Adipocyte (in vitro differentiated cells): ENCODE results near the gene SARM1.

Source experiments
- DNase-seq: peaks from one replicate; pipeline ENCODE4 v3.0.0-alpha.2; 2015; ENCODE audit warnings: low read depth
- H3K27me3 ChIP-seq: replicated peaks from 2 replicates; pipeline ENCODE4 v1.7.0; 2013; ENCODE audit warnings: mild to moderate bottlenecking, low read length, moderate library complexity; ENCODE audit not compliant: control insufficient read depth, insufficient read depth
- H3K36me3 ChIP-seq: 2 replicates; pipeline ENCODE4 v1.7.0; 2013; ENCODE audit warnings: low read length, mild to moderate bottlenecking, moderate library complexity; ENCODE audit not compliant: control insufficient read depth, insufficient read depth, severe bottlenecking
- H3K4me1 ChIP-seq: 2 replicates; pipeline ENCODE4 v1.7.0; 2013; ENCODE audit warnings: mild to moderate bottlenecking, low read length, moderate library complexity; ENCODE audit not compliant: control insufficient read depth, insufficient read depth
- H3K4me3 ChIP-seq: 2 replicates; pipeline ENCODE4 v1.7.0; 2013; ENCODE audit warnings: mild to moderate bottlenecking, low read length, moderate library complexity
- H3K9ac ChIP-seq: 2 replicates; pipeline ENCODE4 v1.7.0; 2013; ENCODE audit warnings: mild to moderate bottlenecking, low read length, moderate library complexity
- H3K9me3 ChIP-seq: 2 replicates; pipeline ENCODE4 v1.7.0; 2013; ENCODE audit warnings: mild to moderate bottlenecking, low read length, moderate library complexity; ENCODE audit not compliant: control insufficient read depth

Gene SARM1

DNA sequence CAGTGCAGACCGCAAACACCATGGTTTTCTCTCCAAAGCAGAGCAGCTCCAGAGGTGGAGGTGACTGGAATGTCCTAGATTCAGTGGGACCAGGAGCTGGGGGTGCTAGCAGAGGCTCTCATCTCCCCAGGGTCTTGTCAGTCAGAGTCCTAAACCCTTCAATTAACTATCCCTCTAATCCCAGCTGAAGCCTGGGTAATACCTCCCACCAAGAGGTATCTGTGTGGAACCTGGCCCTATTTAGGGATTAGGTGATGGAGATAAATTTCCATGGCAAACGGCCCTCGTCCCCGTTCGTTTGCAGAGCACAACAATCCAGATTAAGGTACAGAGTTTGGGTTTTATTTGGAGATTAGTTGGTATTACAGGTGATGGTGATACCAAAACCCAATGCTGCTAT, 8.3 kb upstream of the SARM1 start:
- H3K4me1 ChIP-seq: peaks cover 5% of the 10 kb centered on the region
- no peak for DNase-seq
- H3K9me3 ChIP-seq: no peaks in the 10 kb centered on the region
- no peak overlapping the region for H3K4me3 ChIP-seq
- H3K9ac ChIP-seq: no peak overlapping the region
- H3K36me3 ChIP-seq: peaks cover 54% of the 10 kb centered on the region
- H3K27me3 ChIP-seq: no peaks in the 10 kb centered on the region

GRCh38 chr17:28363776-28364650, 7.5 kb upstream of the SARM1 start:
- Histone ChIP-seq H3K9me3 (no peaks in the 10 kb centered on the region), H3K9ac (no peak overlapping the region), H3K36me3 (peaks cover 53% of the 10 kb centered on the region), H3K27me3 (no peaks in the 10 kb centered on the region), H3K4me1 (no peaks in the 10 kb centered on the region), H3K4me3 (no peak overlapping the region)
- no peak for DNase-seq

GRCh38 chr17:28364665-28365363, 6.7 kb upstream of the SARM1 start, which contains the start of gene SEBOX:
SEBOX (minus strand) TSS chr17:28365199; CDS start chr17:28365151, 48 bp downstream.
- H3K9me3 ChIP-seq: no peaks in the 10 kb centered on the region
- no peak within 1 kb of the TSS for H3K4me3 ChIP-seq
- H3K9ac ChIP-seq: no peak within 1 kb of the TSS
- DNase-seq: no peak
- no peaks in the 10 kb centered on the region for H3K27me3 ChIP-seq
- peaks cover 1% of the 10 kb centered on the region for H3K4me1 ChIP-seq
- H3K36me3 ChIP-seq: peaks cover 48% of the 10 kb centered on the region

GRCh38 chr17:28365487-28365886, 6.0 kb upstream of the SARM1 start:
- Histone ChIP-seq H3K9me3 (no peaks in the 10 kb centered on the region), H3K4me3 (no peak overlapping the region), H3K4me1 (peaks cover 8% of the 10 kb centered on the region), H3K27me3 (no peaks in the 10 kb centered on the region), H3K9ac (no peak overlapping the region), H3K36me3 (peaks cover 42% of the 10 kb centered on the region)
- no peak for DNase-seq

DNA sequence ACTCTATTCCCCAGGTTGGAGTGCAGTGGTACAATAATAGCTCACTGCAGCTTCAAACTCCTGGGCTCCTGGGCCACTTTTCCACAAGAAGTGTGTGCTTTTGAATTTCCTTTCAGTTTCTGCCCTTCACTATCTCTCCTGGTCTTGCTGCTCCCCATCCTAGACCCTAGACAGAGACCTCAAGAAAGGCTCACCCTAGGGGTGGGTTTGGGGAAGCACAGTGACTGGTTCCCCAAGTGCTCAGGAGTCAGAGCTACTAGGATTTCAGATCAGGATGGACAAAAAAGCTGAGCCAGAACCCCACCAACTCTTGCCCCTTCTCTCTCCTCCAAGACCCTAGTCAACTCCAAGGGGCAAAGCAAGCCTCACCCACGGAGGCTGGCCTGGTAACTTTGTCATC, 4.9 kb upstream of the SARM1 start:
- Histone ChIP-seq H3K36me3 (peaks cover 31% of the 10 kb centered on the region), H3K9me3 (no peaks in the 10 kb centered on the region), H3K4me1 (peaks cover 15% of the 10 kb centered on the region), H3K9ac (no peak overlapping the region), H3K27me3 (no peaks in the 10 kb centered on the region), H3K4me3 (no peak overlapping the region)
- DNase-seq: no peak

DNA sequence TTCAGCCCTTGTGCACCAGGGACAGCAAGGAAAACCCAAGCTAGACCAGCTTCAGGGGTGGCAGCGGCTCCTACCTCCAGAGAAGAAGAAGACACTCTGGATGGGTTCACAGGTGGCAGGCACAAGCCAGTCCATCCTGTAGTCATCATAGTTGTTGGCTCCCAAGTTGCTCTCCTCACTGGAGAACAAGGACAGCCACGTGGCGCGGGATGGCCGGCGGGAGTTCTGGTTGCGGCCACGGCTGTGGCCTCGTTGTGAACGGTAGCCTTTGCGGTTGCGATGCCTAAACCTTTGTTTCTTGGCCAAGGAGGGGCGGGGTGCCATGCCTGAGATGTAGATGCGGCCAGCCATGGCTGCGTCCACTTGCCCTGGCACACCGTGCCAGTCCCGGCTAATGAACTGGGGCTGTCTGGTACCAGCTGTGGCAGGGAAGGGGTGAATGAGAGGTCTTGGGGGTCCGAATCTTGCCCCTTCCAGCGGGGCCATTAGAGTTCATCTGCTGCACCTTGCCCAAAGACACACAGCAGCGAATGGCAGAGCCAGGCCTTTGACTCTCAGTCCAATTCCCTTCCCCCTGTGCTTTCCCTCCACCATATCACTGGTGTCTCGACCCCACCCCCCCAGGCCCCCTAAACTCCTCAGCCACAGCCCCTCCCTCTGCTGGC, 3.7 kb upstream of the SARM1 start:
- no peaks in the 10 kb centered on the region for H3K9me3 ChIP-seq
- peaks cover 19% of the 10 kb centered on the region for H3K36me3 ChIP-seq
- no peak for DNase-seq
- peaks cover 26% of the 10 kb centered on the region for H3K4me1 ChIP-seq
- H3K27me3 ChIP-seq: no peaks in the 10 kb centered on the region
- H3K9ac ChIP-seq: no peak overlapping the region
- H3K4me3 ChIP-seq: no peak overlapping the region

DNA sequence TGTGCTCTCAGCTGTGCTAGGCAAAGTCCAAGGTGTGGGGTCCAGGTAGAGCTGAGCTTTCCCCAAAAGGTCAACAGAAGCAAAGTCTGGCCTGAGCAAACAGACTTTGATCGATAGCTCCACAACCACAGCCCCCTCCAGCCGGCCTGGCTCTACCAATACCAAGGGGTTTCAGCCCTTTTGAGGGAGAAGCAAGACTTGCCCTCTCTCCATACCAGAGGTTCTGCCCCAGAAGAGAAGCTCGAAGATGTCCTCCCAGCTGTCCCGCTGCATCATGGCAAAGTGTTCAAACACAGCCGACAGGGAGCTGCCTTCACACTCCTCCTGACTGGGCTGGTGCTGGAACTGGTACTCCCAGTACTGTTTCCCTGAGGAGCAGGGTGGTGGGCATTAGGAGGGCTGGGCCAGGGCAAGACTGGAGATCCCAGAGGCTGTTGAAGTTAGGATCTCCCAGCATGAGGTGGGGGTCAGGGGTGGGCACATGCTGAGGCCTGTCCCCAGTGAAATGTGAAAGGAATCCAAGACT, 3.1 kb upstream of the SARM1 start:
- no peaks in the 10 kb centered on the region for H3K27me3 ChIP-seq
- H3K4me1 ChIP-seq: peaks cover 26% of the 10 kb centered on the region
- no peak for DNase-seq
- H3K4me3 ChIP-seq: no peak overlapping the region
- no peak overlapping the region for H3K9ac ChIP-seq
- no peaks in the 10 kb centered on the region for H3K9me3 ChIP-seq
- H3K36me3 ChIP-seq: peaks cover 13% of the 10 kb centered on the region

- Histone ChIP-seq H3K4me3 (no peak overlapping the region), H3K9me3 (no peaks in the 10 kb centered on the region), H3K4me1 (peaks cover 26% of the 10 kb centered on the region), H3K9ac (no peak overlapping the region), H3K36me3 (peaks cover 6% of the 10 kb centered on the region), H3K27me3 (no peaks in the 10 kb centered on the region)
- DNase-seq: no peak
These were observed 2.4 kb upstream of the SARM1 start for GRCh38 chr17:28368915-28369683.

GRCh38 chr17:28369684-28370034, 1.8 kb upstream of the SARM1 start:
- DNase-seq: no peak
- peaks cover under 1% of the 10 kb centered on the region for H3K36me3 ChIP-seq
- peaks cover 26% of the 10 kb centered on the region for H3K4me1 ChIP-seq
- H3K4me3 ChIP-seq: no peak overlapping the region
- H3K27me3 ChIP-seq: no peaks in the 10 kb centered on the region
- no peak overlapping the region for H3K9ac ChIP-seq
- H3K9me3 ChIP-seq: no peaks in the 10 kb centered on the region

- peak; percentile 41 for DNase-seq
- peak within 1 kb of the TSS; percentile 71 for H3K4me3 ChIP-seq
These were observed 1.3 kb upstream of the SARM1 start, which contains the start of gene VTN for GRCh38 chr17:28370035-28370743. VTN (minus strand) TSS chr17:28370307; CDS start chr17:28370203, 104 bp downstream.

More at GRCh38 chr17:28370035-28370743, 1.3 kb upstream of the SARM1 start, which contains the start of gene VTN:
- no peaks in the 10 kb centered on the region for H3K9me3 ChIP-seq
- H3K36me3 ChIP-seq: no peaks in the 10 kb centered on the region
- H3K9ac ChIP-seq: no peak within 1 kb of the TSS
- no peaks in the 10 kb centered on the region for H3K27me3 ChIP-seq
- H3K4me1 ChIP-seq: peaks cover 26% of the 10 kb centered on the region
